ENCODE results near the gene USP43.
A peak's percentile ranks its signal among the peaks of the same experiment; 100 is the strongest.

USP43 gene

GRCh38 chr17:9715503-9716016 lies 70.2 kb downstream of the USP43 start:
- no peak for DNase-seq (ENCODE audit: low spot score)

GRCh38 chr17:9725575-9725974 lies 80.3 kb downstream of the USP43 start:
- DNase-seq (ENCODE audit: low spot score), result no peak

GRCh38 chr17:9726291-9726690 lies 81.0 kb downstream of the USP43 start:
- DNase-seq (ENCODE audit: low spot score), result no peak

DNA sequence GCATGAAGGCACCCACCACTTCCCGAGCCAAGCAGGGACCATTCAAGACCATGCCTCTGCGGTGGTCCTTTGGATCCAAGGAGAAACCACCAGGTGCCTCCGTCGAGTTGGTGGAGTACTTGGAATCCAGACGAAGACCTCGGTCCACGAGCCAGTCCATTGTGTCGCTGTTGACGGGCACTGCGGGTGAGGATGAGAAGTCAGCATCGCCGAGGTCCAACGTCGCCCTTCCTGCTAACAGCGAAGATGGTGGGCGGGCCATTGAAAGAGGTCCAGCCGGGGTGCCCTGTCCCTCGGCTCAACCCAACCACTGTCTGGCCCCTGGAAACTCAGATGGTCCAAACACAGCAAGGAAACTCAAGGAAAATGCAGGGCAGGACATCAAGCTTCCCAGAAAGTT lies 82.7 kb downstream of the USP43 start:
- no peak for DNase-seq (ENCODE audit: low spot score)

DNA sequence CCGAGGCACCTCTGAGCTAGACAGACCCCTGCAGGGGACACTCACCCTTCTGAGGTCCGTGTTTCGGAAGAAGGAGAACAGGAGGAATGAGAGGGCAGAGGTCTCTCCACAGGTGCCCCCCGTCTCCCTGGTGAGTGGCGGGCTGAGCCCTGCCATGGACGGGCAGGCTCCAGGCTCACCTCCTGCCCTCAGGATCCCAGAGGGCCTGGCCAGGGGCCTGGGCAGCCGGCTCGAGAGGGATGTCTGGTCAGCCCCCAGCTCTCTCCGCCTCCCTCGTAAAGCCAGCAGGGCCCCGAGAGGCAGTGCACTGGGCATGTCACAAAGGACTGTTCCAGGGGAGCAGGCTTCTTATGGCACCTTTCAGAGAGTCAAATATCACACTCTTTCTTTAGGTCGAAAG lies 83.2 kb downstream of the USP43 start:
- no peak for DNase-seq (ENCODE audit: low spot score)

GRCh38 chr17:9729034-9729650 lies 83.8 kb downstream of the USP43 start:
- DNase-seq (ENCODE audit: low spot score), result peak; percentile 64

- no peak for DNase-seq (ENCODE audit: low spot score)
These were observed 84.6 kb downstream of the USP43 start for GRCh38 chr17:9729735-9730420.

- DNase-seq (ENCODE audit: low spot score), result no peak
These were observed 105.2 kb downstream of the USP43 start for GRCh38 chr17:9750524-9750923.

DNA sequence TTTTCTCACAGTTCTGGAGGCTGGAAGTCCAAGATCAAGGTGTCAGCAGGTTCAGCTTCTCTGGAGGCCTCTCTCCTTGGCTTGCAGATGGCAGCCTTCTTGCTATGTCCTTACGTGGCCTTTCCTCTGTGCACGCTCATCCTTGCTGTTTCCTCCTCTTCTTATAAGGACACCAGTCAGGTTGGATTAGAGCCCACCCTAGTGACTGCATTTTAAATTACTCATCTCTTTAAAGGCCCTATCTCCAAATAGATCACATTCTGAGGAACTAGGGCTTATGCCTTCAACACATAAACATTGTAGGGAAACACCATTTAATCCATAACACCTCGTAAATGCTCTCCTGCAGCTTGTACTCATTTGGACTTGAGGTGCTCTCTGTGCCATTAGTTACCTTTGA lies 109.8 kb downstream of the USP43 start:
- DNase-seq (ENCODE audit: low spot score), result peak; percentile 11

- DNase-seq (ENCODE audit: low spot score), result no peak
These were observed 114.9 kb downstream of the USP43 start for GRCh38 chr17:9760266-9760665.

DNA sequence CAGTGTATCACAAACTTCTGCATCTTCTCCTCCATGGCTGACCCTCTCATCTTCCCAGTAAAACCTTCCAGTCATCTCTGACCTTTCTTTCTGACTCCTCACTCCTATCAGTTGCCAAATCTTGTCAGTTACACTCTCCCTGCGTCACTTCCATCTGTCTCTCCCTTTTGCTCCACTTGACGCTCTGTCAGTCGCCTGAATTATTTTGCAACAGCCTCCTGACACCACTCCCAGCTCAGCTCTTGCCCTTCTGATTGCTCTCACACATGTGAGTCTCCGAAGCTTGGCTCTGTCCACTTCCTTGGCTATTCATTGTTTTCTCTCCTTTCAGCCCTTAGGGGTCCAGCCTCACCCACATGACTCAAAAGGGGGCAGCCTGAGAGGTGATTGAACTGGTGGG lies 118.3 kb downstream of the USP43 start:
- DNase-seq (ENCODE audit: low spot score), result no peak

- DNase-seq (ENCODE audit: low spot score), result no peak
These were observed 120.0 kb downstream of the USP43 start for GRCh38 chr17:9765322-9765721.

DNA sequence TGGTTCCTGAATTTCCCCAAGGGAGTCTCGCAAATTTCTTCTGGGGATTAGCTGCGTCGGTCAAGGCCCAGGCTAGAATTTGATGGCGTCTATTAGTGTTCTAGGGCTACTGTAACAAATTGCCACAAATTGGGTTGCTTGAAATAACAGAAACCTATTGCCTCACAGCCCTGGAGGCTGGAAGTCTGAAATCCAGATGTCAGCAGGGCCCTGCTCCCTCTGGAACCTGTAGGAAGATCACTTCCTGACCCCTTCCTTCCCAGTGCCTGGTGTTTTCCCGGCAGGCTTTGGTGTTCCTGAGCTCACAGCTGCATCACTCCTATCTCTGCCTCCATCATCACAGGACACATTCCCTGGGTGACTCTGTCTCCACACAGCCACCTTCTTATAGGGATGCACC lies 121.7 kb downstream of the USP43 start:
- DNase-seq (ENCODE audit: low spot score), result no peak

DNA sequence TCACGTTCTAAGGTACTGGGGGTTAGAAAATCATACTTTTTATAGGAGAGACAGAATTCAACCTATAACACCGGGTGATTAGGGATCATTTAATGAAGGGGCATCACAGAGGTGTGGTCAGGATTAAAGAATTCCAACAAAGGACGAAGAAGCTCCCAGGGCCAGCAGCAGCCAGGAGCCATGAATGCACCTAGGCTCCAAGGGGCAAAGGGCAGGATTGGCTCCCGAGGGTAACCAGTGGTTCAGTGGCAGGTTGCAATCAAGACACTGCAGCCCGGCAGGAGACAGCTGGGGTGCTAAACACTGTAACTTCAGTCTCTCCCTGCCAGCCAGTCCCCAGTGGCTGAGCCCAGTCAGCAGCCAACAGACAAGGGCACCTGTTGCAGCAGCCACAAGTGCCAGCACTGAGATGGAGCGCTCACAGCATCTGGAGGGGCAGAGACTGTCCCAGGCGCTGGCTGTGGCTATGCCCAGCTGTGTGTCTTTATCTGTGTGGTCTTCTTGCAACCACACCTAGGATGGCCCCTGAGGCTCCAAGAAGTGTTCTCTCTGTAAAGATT lies 122.2 kb downstream of the USP43 start:
- no peak for DNase-seq (ENCODE audit: low spot score)

- peak; percentile 65 for DNase-seq (ENCODE audit: low spot score)
These were observed 123.1 kb downstream of the USP43 start for GRCh38 chr17:9768381-9768934.

- DNase-seq (ENCODE audit: low spot score), result no peak
These were observed 123.8 kb downstream of the USP43 start for GRCh38 chr17:9769036-9769695.

- no peak for DNase-seq (ENCODE audit: low spot score)
These were observed 126.1 kb downstream of the USP43 start for GRCh38 chr17:9771465-9771864.

DNA sequence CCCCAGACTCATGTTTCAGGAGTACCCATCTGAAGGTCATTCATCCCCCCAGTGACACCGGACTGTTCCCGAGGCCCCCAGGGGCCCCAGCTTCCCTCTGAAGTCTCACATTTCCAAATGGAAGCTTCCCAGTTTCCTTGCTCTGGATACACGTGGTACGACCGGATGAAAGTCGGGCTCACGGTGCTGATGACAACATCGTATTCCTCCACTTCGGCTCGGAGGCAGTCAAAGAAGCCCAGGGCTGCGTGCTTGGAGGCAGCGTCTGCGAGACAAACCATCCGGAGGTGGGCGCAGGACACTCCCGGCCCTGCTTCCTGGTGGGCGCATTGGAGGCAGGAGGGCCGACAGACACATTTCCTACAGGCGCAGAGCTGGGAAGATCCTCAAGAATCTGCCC lies 127.3 kb downstream of the USP43 start:
- no peak for DNase-seq (ENCODE audit: low spot score)

- DNase-seq (ENCODE audit: low spot score), result no peak
These were observed 131.6 kb downstream of the USP43 start for GRCh38 chr17:9776911-9777310.

Data from RKO (cell line).